Cardiac muscle cell (in vitro differentiated cells and primary cell): Measurements from ENCODE around the gene RNF223. TPM values are rescaled to one million over a fixed set of nuclear protein-coding genes. Genes with fewer than 3 reads are reported as not detected.

Source experiments
- DNase-seq, 2 donors: peaks; one replicate each; pipeline versions ENCODE4 v3.0.0 to v3.0.0-alpha.2; 2010 to 2017; ENCODE audit warnings: low read depth in 1 of 2, low spot score in 1 of 2
- H3K27ac ChIP-seq: fragments of 200-600 bp; sonication (generic); 2 replicates; pipeline ENCODE4 v1.5.1; 2016
- H3K27me3 ChIP-seq: fragments of 200-600 bp; sonication (generic); 2 replicates; pipeline ENCODE4 v1.6.0; 2016; ENCODE audit warnings: control low read depth
- H3K36me3 ChIP-seq: fragments of 200-600 bp; sonication (generic); 2 replicates; pipeline ENCODE4 v1.5.1; 2016; ENCODE audit warnings: control low read depth
- H3K4me1 ChIP-seq: fragments of 200-600 bp; sonication (generic); 2 replicates; pipeline ENCODE4 v1.8.1; 2017; ENCODE audit warnings: low read depth, mild to moderate bottlenecking, mixed run types
- H3K4me3 ChIP-seq: fragments of 200-600 bp; sonication (generic); 2 replicates; pipeline ENCODE4 v1.5.1; 2016; ENCODE audit warnings: mild to moderate bottlenecking
- H3K9me3 ChIP-seq: fragments of 200-600 bp; sonication (generic); 2 replicates; pipeline ENCODE4 v1.5.1; 2017; ENCODE audit warnings: low read depth, mild to moderate bottlenecking, control low read depth
- polyA plus RNA-seq: library from polyadenylated mRNA; unstranded; fragments of >200 nt; fragmentation: Nextera tagmentation; extraction: Ambion mirVana; gene quantifications from 2 replicates; pipeline ENCODE4 v1.2.1, GENCODE V29; 2016
- total RNA-seq: library from RNA; depleted of rRNA; stranded (reverse); fragments of >200 nt; gene quantifications from 2 replicates; pipeline ENCODE4 v1.2.3, GENCODE V29; 2016
- TF ChIP-seq, protein P1 (sequence below): IDR thresholded peaks from 2 replicates; pipeline ENCODE4 v1.5.1; 2012; ENCODE audit warnings: low read depth, mild to moderate bottlenecking, low read length

The RNF223 gene
- total and polyA plus RNA-seq, 2 experiments from 2014 or later: 0.33 TPM; not detected in 1

DNA sequence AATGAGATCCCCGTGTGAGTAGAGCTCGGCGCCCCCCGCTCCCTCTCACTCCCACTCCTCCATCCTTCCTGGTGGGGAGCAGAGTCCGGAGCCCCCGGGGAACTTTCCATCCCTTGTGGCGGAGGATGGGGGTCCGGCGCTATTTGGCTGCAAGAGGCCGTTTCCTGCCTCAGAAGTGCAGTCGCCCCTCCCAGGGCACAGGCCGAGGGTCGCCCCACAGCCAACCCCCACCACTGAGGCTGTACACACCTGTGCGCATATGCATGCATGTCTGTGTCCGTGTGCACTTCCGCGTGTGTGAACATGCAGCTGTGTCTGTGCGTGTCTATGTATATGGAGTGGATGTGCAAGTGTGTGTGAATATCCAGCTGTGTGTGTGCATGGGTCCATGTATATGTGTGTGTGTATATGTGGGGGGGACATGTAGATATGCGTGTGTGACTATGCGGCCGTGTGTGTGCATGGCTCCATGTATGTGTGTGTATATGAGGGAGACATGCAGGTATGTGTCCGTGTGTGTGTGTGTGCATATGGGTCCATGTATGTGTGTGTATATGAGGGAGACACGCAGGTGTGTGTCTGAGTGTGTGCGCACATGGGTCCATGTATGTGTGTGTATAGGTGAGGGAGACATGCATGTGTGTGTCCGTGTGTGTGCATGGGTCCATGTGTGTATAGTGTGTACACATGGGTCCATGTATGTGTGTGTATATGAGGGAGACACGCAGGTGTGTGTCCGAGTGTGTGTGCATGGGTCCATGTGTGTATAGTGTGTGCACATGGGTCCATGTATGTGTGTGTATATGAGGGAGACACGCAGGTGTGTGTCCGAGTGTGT is 21.9 kb downstream of the RNF223 start:
- no peak overlapping the region for H3K4me3 ChIP-seq
- TF ChIP-seq, protein P1, sequence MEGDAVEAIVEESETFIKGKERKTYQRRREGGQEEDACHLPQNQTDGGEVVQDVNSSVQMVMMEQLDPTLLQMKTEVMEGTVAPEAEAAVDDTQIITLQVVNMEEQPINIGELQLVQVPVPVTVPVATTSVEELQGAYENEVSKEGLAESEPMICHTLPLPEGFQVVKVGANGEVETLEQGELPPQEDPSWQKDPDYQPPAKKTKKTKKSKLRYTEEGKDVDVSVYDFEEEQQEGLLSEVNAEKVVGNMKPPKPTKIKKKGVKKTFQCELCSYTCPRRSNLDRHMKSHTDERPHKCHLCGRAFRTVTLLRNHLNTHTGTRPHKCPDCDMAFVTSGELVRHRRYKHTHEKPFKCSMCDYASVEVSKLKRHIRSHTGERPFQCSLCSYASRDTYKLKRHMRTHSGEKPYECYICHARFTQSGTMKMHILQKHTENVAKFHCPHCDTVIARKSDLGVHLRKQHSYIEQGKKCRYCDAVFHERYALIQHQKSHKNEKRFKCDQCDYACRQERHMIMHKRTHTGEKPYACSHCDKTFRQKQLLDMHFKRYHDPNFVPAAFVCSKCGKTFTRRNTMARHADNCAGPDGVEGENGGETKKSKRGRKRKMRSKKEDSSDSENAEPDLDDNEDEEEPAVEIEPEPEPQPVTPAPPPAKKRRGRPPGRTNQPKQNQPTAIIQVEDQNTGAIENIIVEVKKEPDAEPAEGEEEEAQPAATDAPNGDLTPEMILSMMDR: no peak
- H3K4me1 ChIP-seq: no peaks in the 10 kb centered on the region
- H3K36me3 ChIP-seq: peaks cover 8% of the 10 kb centered on the region
- no peaks in the 10 kb centered on the region for H3K9me3 ChIP-seq
- peaks cover 7% of the 10 kb centered on the region for H3K27me3 ChIP-seq
- DNase-seq: no peak
- H3K27ac ChIP-seq: no peak overlapping the region

DNA sequence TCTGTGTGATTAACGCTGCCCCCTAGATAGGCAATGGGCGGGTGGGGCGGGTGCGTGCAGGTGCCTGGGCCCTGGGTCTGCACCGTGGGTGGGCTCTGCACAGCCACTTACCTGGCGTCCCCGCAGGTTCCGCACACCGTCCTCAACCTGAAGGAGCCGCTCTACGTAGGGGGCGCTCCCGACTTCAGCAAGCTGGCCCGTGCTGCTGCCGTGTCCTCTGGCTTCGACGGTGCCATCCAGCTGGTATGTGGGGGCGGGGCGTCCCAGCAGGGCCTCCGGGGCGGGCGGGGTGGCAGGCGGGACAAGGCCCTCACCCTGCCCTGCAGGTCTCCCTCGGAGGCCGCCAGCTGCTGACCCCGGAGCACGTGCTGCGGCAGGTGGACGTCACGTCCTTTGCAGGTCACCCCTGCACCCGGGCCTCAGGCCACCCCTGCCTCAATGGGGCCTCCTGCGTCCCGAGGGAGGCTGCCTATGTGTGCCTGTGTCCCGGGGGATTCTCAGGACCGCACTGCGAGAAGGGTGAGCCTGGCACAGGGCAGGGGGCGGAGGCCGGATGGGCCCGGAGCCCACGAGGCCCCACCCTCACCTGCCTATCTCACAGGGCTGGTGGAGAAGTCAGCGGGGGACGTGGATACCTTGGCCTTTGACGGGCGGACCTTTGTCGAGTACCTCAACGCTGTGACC is 22.8 kb downstream of the RNF223 start:
- Histone ChIP-seq H3K27ac (no peak overlapping the region), H3K9me3 (no peaks in the 10 kb centered on the region), H3K27me3 (no peaks in the 10 kb centered on the region), H3K4me1 (no peaks in the 10 kb centered on the region), H3K36me3 (peaks cover 11% of the 10 kb centered on the region), H3K4me3 (no peak overlapping the region)
- TF ChIP-seq, protein P1: no peak
- DNase-seq: no peak

DNA sequence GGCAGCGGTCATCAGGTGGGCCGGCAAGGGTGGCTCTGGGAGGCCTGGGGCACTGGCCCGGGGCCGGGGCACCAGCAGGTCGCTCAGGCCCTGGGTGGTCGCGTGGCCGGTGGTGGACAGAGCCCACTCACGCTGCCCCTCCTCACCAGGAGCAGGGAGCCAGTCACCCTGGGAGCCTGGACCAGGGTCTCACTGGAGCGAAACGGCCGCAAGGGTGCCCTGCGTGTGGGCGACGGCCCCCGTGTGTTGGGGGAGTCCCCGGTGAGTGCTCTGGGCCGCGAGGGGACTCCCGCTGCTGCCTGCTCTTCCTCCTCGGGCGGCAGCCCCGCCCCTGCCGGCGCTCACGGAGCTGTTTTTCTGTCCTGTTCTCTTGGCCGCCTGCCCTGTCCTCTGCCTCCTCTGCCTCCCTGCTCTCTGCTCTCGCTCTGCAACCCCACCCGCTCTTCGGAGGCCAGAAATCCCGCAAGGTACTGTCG is 23.5 kb downstream of the RNF223 start:
- no peaks in the 10 kb centered on the region for H3K27me3 ChIP-seq
- H3K36me3 ChIP-seq: peaks cover 11% of the 10 kb centered on the region
- TF ChIP-seq, protein P1: no peak
- DNase-seq: no peak
- no peaks in the 10 kb centered on the region for H3K4me1 ChIP-seq
- H3K27ac ChIP-seq: no peak overlapping the region
- H3K4me3 ChIP-seq: no peak overlapping the region
- H3K9me3 ChIP-seq: no peaks in the 10 kb centered on the region

DNA sequence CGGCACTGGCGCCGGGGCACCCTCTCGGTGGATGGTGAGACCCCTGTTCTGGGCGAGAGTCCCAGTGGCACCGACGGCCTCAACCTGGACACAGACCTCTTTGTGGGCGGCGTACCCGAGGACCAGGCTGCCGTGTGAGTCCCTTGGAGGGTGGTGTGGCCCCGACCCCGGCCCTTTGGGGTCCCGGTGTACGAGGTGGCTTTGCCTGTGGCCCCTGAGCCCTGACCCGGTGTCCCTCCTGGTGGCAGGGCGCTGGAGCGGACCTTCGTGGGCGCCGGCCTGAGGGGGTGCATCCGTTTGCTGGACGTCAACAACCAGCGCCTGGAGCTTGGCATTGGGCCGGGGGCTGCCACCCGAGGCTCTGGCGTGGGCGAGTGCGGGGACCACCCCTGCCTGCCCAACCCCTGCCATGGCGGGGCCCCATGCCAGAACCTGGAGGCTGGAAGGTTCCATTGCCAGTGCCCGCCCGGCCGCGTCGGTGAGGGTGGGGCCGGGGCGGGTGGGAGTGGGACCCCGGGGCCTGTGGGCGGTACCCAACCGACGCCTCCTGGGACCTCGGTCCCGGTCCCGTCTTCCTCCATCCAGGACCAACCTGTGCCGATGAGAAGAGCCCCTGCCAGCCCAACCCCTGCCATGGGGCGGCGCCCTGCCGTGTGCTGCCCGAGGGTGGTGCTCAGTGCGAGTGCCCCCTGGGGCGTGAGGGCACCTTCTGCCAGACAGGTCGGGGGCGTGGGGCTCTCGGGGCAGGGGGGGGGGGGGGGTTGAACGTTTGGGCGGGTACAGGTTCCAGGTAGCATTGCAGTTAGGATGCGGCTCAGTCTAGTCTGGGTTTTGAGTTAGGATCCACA is 24.6 kb downstream of the RNF223 start:
- no peaks in the 10 kb centered on the region for H3K4me1 ChIP-seq
- no peak for DNase-seq
- H3K27me3 ChIP-seq: no peaks in the 10 kb centered on the region
- no peak overlapping the region for H3K4me3 ChIP-seq
- no peak overlapping the region for H3K27ac ChIP-seq
- TF ChIP-seq, protein P1: no peak
- no peaks in the 10 kb centered on the region for H3K9me3 ChIP-seq
- H3K36me3 ChIP-seq: peaks cover 11% of the 10 kb centered on the region

DNA sequence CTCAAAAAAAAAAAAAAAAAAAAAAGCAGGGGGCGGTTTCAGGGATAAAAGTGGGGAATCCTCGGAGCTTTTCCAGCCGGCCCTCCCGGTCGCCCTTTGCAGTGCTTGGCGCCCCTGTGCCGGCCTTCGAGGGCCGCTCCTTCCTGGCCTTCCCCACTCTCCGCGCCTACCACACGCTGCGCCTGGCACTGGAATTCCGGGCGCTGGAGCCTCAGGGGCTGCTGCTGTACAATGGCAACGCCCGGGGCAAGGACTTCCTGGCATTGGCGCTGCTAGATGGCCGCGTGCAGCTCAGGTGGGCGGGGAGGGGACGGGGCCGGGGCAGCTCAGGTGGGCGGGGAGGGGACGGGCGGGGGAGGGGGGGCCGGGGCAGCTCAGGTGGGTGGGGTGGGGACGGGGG is 25.3 kb downstream of the RNF223 start:
- Histone ChIP-seq H3K4me3 (no peak overlapping the region), H3K9me3 (no peaks in the 10 kb centered on the region), H3K36me3 (peaks cover 15% of the 10 kb centered on the region), H3K27me3 (no peaks in the 10 kb centered on the region), H3K4me1 (no peaks in the 10 kb centered on the region), H3K27ac (no peak overlapping the region)
- DNase-seq: no peak
- TF ChIP-seq, protein P1: no peak
